ELF-1 (cell line): Measurements from ENCODE around the gene KIAA1328.
A peak's percentile ranks its signal among the peaks of the same experiment; 100 is the strongest.
"Not testable (repeated sequence)": the region's sequence is repeated elsewhere in the genome, so short reads cannot be mapped to it uniquely, and the experiment has no call there.

Experiments
- DNase-seq: peaks from one replicate; pipeline ENCODE4 v3.0.0-alpha.2; 2016; ENCODE audit warnings: low read depth, low spot score

Gene KIAA1328

DNA sequence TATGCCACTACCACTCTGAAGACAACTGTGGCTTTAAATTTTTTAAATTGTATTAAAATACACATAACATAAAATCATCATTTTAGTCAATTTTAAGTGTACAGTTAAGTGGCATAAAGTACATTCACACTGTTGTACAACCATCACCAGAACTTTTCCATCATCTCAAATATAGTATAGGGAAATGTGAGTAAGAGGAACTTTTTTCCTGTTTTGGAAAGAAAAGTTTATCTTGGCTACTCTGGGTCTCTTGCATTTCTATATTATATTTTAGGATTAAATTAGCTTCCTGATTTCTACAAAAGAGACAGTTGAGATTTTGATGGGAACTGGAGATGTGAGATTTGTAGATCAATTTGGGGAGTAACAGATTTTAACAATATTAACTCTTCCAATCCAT is 3.4 kb upstream of the KIAA1328 start:
- DNase-seq, result no peak

GRCh38 chr18:36826556-36826955 is 2.4 kb upstream of the KIAA1328 start:
- DNase-seq, result no peak

GRCh38 chr18:36828157-36828629 is 734 bp upstream of the KIAA1328 start:
- no peak for DNase-seq

DNA sequence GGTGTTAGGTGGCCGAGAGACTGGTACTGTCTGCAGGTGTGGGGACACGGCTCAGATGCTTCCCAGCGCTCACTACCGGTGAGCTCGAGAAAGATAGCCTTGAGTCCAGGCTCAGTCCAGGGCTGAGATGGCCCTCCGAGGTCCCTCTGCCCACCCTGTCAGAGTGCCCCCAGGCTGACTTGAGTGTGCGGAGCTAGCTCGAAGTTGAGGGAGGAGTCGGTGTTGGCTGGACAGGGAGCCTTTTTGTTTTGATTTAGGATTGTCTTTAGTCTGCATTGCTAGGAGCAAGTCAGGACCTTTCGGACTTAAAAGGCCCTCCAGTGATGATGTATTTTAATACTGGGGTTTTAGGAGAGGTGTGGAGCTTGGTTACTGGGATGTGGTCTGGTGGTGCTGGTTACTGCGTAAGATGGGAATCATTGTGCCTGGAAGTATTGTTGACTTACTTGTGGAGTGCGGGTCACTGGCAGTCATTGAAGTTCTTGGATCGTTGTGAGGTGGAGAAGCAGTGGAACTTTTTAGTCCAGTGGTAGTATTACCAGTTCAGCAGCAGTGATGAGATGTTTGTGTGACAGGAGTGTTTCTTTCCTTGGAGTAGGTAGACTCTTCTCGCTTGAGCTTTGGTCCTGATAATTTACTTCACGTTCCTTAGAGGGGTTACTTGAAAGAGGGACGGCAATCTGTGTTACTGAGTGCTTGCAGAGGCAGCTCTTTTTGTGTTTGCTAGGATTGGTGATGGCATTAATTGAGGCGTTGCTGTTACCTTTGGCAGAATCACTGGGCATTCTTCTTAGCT is 633 bp downstream of the KIAA1328 start:
- no peak for DNase-seq

- DNase-seq, result no peak
Measured at GRCh38 chr18:36830158-36830495, 1.2 kb downstream of the KIAA1328 start.

DNA sequence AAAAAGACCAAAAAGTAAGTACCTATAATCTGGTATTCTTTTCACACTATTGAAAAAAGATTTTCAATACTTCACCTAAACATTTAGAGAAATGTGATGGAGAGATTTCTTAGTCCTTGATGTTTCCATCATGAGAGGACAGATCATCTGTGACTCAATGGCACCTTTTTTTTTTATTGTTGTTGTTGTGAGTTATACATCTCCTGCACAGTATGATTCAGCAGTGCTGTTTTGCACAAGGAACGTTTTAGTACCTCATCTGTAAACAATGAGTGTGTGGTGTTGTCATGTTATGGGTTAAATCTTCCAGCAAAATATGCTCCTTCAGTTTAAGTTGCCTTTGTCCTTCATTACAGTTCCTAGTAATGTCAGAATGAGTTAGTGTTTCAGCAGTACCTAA is 2.2 kb downstream of the KIAA1328 start:
- DNase-seq, result no peak

DNA sequence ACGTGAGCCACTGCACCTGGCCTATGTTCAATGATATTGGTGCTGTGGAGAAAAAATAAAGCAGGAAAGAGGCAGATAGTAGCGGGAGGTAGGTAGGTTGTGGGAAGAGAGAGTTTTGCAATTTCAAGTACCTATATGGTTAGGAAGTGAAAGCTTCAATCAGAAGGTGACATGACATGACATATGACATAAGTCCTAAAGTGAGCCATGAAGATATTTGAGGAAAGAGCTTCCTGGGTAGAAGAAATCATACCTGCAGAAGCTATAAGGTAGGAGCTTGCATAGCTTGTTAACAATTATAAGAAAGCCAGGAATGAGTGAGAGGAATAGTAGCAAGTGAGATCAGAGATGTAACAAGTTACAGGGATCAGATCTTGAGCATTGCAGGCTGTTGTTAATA is 4.2 kb downstream of the KIAA1328 start:
- DNase-seq, result no peak

GRCh38 chr18:36835927-36836326 is 7.0 kb downstream of the KIAA1328 start:
- no peak for DNase-seq

DNA sequence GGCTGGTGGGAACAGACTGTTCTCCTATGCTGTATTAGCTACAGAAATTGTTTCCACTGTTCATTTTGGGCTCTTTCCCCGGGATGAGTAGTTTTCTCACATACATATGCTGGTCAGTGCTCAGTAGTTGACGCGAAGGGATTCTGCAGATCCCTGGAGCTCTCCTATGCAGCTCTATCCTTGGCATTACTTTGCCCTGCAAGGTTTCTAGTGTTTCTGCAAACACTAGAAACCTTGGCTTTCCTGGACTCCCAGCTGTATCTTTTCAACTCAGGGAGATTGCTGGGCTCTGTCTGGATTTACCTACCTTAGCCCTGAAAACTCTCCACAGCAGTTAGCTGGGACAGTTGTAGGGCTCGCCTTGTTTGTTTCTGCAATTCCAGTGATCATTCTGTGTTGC is 10.9 kb downstream of the KIAA1328 start:
- no peak for DNase-seq

DNA sequence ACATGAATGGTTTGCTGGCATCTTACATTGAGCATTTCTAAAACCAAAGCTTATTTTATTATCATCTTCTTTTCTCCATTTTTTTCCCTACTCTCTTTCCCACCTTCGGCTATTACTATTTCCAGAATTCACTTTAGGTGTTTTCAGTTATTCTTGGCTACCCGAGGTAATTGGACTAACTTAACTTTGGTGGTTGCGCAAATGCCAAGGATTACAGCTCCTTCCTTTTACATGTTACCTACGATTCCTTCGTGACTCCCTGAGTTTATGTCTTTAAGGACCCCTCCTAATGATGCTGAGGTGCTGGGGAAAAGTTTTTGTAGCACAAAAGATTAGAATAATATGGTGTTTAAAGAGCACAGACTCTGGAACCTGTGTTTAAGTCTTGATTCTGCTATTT is 14.3 kb downstream of the KIAA1328 start:
- no peak for DNase-seq

DNA sequence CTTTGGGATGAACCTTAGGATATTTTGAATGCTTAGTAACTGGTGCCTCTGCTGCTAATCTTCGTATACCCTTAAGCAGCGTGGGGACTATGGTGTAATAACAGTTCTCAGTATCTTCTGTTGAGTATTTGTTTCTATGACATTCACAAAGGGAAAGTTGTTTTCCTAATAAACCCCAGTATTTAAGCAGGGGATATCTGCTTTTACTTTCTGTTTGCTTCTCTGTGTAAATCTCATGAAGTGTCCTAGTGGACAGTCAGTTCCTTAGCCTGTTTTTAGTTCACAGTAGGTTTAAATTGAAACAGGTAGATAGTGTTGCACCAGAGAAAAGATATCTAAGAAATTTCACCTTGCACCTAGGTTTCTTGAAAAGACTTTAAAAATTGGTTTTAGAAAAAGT is 14.9 kb downstream of the KIAA1328 start:
- DNase-seq, result no peak

DNA sequence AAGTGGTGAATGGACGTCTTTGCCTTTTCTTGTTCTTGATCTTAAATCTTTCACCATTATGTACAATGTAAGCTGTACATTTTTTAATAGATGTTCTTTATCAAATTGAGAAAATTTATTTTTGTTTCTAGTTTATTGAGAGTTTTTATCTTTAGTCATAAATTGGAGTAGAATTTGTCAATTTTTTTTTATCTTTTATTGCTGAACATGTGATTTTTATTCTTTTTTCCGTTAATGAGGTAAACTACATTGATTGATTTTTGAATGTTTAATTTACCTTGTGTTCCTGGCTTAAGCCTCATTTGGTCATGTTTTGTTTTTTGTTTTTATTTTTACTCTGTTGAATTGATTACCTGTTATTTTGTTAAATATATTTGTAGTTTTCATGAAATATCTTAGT is 19.7 kb downstream of the KIAA1328 start:
- DNase-seq, result no peak

- DNase-seq, result no peak
Measured at GRCh38 chr18:36849288-36850006, 20.5 kb downstream of the KIAA1328 start.

DNA sequence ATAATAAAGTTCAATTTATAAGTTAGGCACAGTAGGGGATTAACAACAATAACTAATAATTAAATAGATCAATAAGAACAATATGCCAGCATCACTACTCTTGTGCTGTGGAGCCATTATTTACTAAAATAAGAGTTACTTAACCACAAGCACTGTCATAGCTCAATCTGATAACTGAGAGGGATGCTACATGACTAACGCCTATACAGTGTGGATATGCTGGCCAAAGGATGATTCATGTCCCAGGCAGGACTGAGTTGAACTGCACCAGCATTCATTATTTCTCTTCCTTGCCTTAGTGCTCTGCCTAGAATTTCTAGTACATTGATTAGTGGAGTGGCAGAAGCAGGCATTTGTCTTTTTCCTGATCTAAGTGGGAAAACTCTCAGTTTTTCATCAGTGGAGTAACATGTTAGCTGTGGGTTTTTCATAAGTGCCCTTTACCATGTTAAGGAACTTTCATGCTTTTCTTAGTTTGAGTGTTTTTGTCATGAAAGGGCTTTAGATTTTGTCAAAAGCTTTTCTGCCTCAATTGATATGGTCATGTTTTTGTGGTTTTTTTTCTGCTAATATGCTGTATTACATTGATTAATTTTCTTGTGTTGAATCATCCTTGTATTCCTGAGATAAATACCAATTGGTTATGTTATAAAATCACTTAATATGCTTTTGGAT is 21.7 kb downstream of the KIAA1328 start:
- no peak for DNase-seq

- no peak for DNase-seq
Measured at GRCh38 chr18:36851202-36851590, 22.3 kb downstream of the KIAA1328 start.

GRCh38 chr18:36856815-36857214 is 27.9 kb downstream of the KIAA1328 start:
- DNase-seq, result no peak

DNA sequence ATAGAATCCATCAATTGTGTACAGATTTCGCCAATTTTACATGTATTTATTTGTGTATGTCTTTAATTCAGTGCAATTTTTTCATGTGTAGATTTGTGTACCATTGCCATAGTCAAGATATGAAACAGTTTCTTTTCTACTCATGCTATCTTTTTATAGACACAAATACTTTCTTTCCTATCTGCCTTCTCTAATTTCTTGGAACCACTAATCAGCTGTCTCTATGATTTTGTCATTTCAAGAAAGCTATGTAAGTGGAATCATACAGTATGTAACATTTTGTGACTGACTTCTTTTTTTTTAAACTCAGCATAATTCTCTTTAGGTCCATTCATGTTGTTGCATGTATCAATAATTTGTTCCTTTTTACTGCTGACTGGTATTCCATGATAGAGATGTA is 33.3 kb downstream of the KIAA1328 start:
- no peak for DNase-seq

- DNase-seq, result no peak
Measured at GRCh38 chr18:36867056-36867455, 38.1 kb downstream of the KIAA1328 start.

DNA sequence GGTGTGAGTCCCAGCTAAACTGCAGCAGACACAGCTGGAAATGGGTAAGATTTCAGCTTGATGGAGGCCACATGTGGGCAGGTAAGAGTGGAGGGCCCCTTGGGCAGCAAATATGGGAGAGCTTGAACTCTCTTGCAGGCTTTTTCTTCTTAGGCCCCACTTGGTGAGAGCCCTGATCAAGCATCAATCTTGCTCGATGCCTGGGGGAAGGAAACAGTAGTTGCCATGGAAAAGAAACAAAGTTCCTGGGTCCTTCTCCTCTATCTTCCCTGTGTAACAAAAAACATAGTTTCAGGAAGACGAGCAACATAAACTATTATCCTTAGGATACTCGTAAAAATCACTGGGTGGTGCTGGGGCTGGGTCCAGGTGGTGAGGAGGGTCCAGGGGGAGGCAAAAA is 42.9 kb downstream of the KIAA1328 start:
- peak; percentile 18 for DNase-seq

- DNase-seq, result no peak
Measured at GRCh38 chr18:36872329-36872728, 43.4 kb downstream of the KIAA1328 start.

DNA sequence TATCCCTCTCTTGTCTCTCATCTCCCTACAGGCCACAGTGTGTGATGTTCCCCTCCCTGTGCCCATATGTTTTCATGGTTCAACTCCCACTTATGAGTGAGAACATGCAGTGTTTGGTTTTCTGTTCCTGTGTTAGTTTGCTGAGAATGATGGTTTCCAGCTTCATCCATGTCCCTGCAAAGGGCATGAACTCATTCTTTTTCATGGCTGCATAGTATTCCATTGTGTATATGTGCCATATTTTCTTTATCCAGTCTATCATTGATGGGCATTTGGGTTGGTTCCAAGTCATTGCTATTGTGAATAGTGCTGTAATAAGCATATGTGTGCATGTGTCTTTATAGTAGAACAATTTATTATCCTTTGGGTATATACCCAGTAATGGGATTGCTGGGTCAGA is 44.9 kb downstream of the KIAA1328 start:
- DNase-seq, result not testable (repeated sequence)

DNA sequence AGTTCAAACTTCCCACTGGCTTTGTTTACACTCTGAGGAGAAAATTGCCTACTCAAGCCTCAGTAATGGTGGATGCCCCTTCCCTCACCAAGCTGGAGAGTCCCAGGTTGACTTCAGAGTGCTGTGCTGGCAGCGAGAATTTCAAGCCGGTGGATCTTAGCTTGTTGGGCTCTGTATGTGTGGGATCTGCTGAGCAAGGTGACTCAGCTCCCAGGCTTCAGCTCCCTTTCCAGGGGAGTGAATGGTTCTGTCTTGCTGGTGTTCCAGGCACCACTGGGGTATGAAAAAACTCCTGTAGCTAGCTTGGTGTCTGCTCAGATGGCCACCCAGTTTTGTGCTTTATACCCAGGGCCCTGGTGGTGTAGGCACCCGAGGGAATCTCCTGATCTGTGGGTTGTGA is 50.9 kb downstream of the KIAA1328 start:
- not testable (repeated sequence) for DNase-seq

GRCh38 chr18:36885981-36886380 is 57.1 kb downstream of the KIAA1328 start:
- no peak for DNase-seq
